Upper lobe of left lung (tissue), 4 donors: Measurements from ENCODE around the gene ARMH4.

Experiments
- EP300 ChIP-seq, 4 donors: sonication (generic); formaldehyde crosslinking; IDR thresholded peaks; one replicate each; pipeline ENCODE4 v1.5.1; 2017; ENCODE audit warnings: antibody characterized with exemption in 4 of 4, control low read depth in 2 of 4
- POLR2A ChIP-seq, 4 donors: fragments of 450-650 bp; IDR thresholded peaks; one replicate each; pipeline ENCODE4 v1.5.1; 2016 to 2017; ENCODE audit warnings: antibody characterized with exemption in 4 of 4, mild to moderate bottlenecking in 2 of 4
- TF ChIP-seq, protein P1 (sequence below), 6 experiments: fragments of 450-650 bp in 4 of 6; fragments of 200-600 bp in 2 of 6; sonication (generic) in 2 of 6; IDR thresholded peaks; one replicate each; pipeline ENCODE4 v1.5.1; 2016 to 2019; ENCODE audit warnings: antibody characterized with exemption in 6 of 6

DNA sequence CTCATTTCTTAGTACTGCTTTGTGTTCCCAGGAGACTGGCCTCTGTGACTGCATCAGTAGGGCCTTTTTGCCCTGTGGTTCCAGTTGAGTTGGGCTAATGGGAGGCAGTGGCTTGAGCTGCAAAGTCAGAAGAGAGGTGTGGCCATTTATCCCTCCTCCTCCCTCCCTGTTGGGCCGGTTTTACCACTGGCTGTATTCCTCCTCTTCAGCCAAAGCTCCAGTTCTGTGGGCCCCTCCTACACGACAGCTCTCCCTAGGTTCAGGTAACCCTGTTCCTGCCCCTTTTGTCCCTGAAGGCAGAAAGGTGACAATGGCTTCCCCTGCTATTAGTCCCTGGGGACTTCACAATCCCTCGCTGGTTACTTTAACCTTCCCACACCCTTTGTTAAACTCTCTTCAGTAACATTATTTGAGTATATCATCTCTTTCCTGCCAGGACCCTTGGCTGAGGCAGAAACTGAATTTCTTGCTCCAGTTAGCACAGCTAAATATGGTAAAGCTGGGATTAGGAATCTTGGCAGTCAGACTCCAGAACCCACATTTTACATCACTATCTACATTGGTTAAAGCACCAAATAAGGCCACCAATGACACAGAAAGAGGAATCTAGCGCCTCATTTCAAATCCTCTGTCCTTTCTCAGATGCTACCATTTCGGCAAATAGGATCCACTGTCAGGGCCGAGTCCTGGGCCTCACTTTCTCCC, 164.3 kb downstream of the ARMH4 start:
- TF ChIP-seq, protein P1, sequence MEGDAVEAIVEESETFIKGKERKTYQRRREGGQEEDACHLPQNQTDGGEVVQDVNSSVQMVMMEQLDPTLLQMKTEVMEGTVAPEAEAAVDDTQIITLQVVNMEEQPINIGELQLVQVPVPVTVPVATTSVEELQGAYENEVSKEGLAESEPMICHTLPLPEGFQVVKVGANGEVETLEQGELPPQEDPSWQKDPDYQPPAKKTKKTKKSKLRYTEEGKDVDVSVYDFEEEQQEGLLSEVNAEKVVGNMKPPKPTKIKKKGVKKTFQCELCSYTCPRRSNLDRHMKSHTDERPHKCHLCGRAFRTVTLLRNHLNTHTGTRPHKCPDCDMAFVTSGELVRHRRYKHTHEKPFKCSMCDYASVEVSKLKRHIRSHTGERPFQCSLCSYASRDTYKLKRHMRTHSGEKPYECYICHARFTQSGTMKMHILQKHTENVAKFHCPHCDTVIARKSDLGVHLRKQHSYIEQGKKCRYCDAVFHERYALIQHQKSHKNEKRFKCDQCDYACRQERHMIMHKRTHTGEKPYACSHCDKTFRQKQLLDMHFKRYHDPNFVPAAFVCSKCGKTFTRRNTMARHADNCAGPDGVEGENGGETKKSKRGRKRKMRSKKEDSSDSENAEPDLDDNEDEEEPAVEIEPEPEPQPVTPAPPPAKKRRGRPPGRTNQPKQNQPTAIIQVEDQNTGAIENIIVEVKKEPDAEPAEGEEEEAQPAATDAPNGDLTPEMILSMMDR (IDR thresholded peaks at IDR 0.05), result no peak
- TF ChIP-seq POLR2A (IDR thresholded peaks at IDR 0.05), result no peak
- TF ChIP-seq EP300 (IDR thresholded peaks at IDR 0.05), result no peak
